Body of pancreas (tissue), 4 donors: ENCODE measurements around the gene CORO7. TPM values are rescaled to one million over a fixed set of nuclear protein-coding genes. Genes with fewer than 3 reads are reported as not detected.
A peak's percentile ranks its signal among the peaks of the same experiment; 100 is the strongest.

Experiments
- ATAC-seq: fragments of 150-250 bp; one replicate; pipeline ENCODE4 v1.9.1; 2016
- DNase-seq, 4 donors: peaks; one replicate each; pipeline ENCODE4 v3.0.0-alpha.2; 2019
- H3K27ac ChIP-seq, 4 donors: fragments of 200-600 bp; sonication (generic); 1 replicate in 3 of 4; 2 replicates in 1 of 4; pipeline versions ENCODE4 v1.5.1 to v1.6.1; 2016 to 2019; ENCODE audit warnings: mild to moderate bottlenecking in 1 of 4, mixed read lengths in 1 of 4, moderate library complexity in 1 of 4
- H3K27me3 ChIP-seq, 2 donors: fragments of 200-600 bp; sonication (generic); one replicate each; pipeline ENCODE4 v1.6.0; 2016; ENCODE audit warnings: mild to moderate bottlenecking in 1 of 2
- H3K36me3 ChIP-seq, 2 donors: fragments of 200-600 bp; sonication (generic); replicated peaks in 1 of 2; 2 replicates each; pipeline ENCODE4 v1.5.1; 2016; ENCODE audit warnings: low read depth in 2 of 2; ENCODE audit not compliant: insufficient read depth in 1 of 2
- H3K4me1 ChIP-seq: fragments of 200-600 bp; sonication (generic); one replicate; pipeline ENCODE4 v1.6.0; 2016
- H3K4me3 ChIP-seq, 2 donors: fragments of 200-600 bp; sonication (generic); 1 replicate in 1 of 2; 2 replicates in 1 of 2; pipeline ENCODE4 v1.5.1; 2016 to 2019
- H3K9me3 ChIP-seq, 3 donors: fragments of 200-600 bp; sonication (generic); 1 replicate in 2 of 3; 2 replicates in 1 of 3; pipeline ENCODE4 v1.5.1; 2016
- POLR2A ChIP-seq, 3 donors: fragments of 450-650 bp; IDR thresholded peaks; one replicate each; pipeline ENCODE4 v1.6.1; 2016; ENCODE audit warnings: antibody characterized with exemption in 3 of 3, mild to moderate bottlenecking in 2 of 3
- WGBS, 2 donors: methylation state at CpG; one replicate each; pipeline ENCODE4 v1.1.5; 2017; 5-methylcytosine and 5-hydroxymethylcytosine counted together
- intact Hi-C: fragments of 100-400 bp; cut with DNase I; formaldehyde crosslinking; loops from one replicate; pipeline ENCODE4 v1.15.1; 2023
- total RNA-seq, 2 donors: library from RNA; depleted of rRNA; stranded (reverse); fragments of >200 nt; gene quantifications; one replicate each; pipeline ENCODE4 v1.1.0, GENCODE V29; 2016
- TF ChIP-seq, protein P1 (sequence below), 7 experiments: fragments of 450-650 bp in 4 of 7; fragments of 200-600 bp in 3 of 7; sonication (generic) in 3 of 7; IDR thresholded peaks; one replicate each; pipeline ENCODE4 v1.5.1; 2016 to 2019; ENCODE audit warnings: antibody characterized with exemption in 7 of 7

CORO7 gene
- total RNA-seq, 2 donors from 2014 or later = 13.2 to 48.8 TPM

DNA sequence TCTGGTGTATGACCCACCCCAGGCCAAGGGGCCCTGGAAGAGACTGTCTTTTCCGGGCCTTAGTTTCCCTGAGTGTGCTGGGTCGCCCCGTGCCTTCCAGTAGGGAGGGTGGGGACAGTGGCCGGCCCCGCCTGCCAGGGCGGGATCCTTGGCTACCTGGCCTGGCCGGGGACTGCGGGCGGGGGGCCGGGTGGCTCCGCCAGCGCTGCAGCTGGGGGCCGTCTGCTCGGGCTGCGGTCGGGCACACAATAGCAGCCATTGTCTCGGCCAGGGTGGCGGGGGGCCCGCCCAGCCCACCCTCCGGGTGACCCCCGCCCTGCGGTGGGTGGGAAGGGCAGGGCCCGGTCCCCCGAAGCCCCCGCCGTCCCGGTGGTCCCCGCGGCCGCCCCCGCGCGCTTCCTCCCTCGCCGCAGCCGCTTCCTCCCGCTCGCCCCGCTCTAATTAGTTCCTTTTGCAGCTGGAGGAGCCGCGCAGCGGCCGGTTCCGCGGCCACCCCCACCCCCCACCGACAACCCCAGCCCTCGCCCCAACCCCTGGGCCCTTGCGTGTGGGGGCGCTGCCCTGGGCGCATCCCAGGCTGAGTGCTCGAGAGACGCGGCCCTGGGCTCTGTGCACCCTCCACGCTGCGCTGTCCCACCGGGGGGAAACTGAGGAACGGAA, 88.9 kb downstream of the CORO7 start:
- 2 to 4% methylated on average over 17 to 34 of the region's 57 CpGs for WGBS, 2 donors
- Histone ChIP-seq H3K27ac (peak overlapping the region; percentile 70 to 88 (median 76)), H3K4me3 (peak overlapping the region in 1 of 2 donors; percentile 13), H3K27me3 (no peaks in the 10 kb centered on the region), H3K36me3 (no peaks in the 10 kb centered on the region), H3K9me3 (no peaks in the 10 kb centered on the region), H3K4me1 (peaks cover 53% of the 10 kb centered on the region)
- DNase-seq (peak in 1 of 4 donors; percentile 35), ATAC-seq (no peak)
- no peak for TF ChIP-seq POLR2A (IDR thresholded peaks at IDR 0.05)
- TF ChIP-seq, protein P1, sequence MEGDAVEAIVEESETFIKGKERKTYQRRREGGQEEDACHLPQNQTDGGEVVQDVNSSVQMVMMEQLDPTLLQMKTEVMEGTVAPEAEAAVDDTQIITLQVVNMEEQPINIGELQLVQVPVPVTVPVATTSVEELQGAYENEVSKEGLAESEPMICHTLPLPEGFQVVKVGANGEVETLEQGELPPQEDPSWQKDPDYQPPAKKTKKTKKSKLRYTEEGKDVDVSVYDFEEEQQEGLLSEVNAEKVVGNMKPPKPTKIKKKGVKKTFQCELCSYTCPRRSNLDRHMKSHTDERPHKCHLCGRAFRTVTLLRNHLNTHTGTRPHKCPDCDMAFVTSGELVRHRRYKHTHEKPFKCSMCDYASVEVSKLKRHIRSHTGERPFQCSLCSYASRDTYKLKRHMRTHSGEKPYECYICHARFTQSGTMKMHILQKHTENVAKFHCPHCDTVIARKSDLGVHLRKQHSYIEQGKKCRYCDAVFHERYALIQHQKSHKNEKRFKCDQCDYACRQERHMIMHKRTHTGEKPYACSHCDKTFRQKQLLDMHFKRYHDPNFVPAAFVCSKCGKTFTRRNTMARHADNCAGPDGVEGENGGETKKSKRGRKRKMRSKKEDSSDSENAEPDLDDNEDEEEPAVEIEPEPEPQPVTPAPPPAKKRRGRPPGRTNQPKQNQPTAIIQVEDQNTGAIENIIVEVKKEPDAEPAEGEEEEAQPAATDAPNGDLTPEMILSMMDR (IDR thresholded peaks at IDR 0.05) = no peak
- intact Hi-C loops = no loop called here

DNA sequence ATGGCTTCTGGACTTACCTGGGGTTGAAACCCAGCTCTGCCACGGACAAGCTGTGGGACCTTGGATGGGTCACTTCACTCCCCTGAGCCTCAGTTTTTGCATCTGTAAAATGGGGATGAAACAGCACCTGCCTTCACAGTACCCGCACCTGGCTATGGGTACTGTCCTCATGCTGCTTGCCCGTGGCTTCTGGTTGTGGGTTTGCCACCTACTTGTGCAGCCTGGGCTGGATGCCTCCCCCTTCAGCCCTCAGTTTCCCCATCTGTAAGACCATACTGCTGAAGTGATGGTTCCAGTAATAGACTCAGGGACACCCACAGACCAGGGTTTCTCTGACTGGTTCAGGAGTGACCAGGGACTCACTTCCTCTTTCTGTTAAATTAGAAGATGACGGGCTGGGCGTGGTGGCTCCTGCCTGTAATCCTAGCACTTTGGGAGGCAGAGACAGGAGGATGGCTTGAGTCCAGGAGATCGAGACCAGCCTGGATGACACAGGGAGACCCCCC, 91.1 kb downstream of the CORO7 start:
- ATAC-seq (no peak), DNase-seq (no peak)
- Histone ChIP-seq H3K9me3 (no peaks in the 10 kb centered on the region), H3K27me3 (no peaks in the 10 kb centered on the region), H3K27ac (peak overlapping the region; percentile 74 to 91 (median 87)), H3K4me1 (peaks cover 73% of the 10 kb centered on the region), H3K4me3 (no peak overlapping the region), H3K36me3 (no peaks in the 10 kb centered on the region)
- WGBS, 2 donors = 77 to 94% methylated on average over 4 to 6 of the region's 6 CpGs
- intact Hi-C loops = no loop called here
- TF ChIP-seq, protein P1 (IDR thresholded peaks at IDR 0.05) = no peak
- TF ChIP-seq POLR2A (IDR thresholded peaks at IDR 0.05) = no peak

DNA sequence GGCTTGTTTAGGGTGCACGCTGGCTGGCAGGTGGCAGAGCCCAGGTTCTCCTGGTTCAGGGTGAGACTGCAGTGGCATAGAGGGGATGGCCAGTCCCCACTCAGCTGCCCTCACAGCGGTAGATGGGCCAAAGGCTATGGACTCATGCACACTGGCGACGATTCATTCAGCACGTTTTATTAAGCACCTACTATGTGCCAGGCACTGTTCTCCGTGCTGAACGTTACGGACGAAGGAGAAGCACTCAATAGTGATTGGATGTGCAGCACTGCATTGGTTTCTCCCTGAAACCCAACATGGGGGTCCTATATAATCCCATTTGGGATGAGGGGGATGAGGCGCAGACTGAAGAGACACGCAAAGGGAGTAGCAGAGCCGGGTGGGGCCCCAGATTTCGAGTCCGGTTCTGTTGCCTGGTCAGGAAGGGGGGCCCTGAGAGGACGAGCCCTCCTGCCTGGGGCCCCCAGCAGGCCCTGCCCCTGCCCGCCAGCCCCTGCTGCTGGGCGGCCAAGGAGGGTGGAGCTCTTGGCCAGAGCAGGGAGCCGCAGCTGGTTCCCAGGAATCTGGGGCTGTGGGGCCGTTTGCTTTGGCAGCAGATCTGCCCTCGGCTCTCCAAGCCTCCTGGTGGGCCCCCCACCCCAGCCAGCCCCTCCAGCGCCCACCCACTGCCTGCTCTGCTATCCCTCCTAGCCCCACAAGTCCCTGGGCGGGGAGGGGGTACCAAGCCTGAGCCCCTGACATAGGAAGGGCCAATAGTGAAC, 91.7 kb downstream of the CORO7 start:
- TF ChIP-seq, protein P1 (IDR thresholded peaks at IDR 0.05) = no peak
- TF ChIP-seq POLR2A (IDR thresholded peaks at IDR 0.05) = no peak
- DNase-seq = no peak
- Histone ChIP-seq H3K4me1 (peaks cover 79% of the 10 kb centered on the region), H3K36me3 (no peaks in the 10 kb centered on the region), H3K9me3 (no peaks in the 10 kb centered on the region), H3K27ac (peak overlapping the region; percentile 74 to 91 (median 87)), H3K27me3 (no peaks in the 10 kb centered on the region), H3K4me3 (no peak overlapping the region)
- WGBS, 2 donors = 69 to 74% methylated on average over 16 to 22 of the region's 22 CpGs
- ATAC-seq = no peak
- intact Hi-C loops = no loop called here

DNA sequence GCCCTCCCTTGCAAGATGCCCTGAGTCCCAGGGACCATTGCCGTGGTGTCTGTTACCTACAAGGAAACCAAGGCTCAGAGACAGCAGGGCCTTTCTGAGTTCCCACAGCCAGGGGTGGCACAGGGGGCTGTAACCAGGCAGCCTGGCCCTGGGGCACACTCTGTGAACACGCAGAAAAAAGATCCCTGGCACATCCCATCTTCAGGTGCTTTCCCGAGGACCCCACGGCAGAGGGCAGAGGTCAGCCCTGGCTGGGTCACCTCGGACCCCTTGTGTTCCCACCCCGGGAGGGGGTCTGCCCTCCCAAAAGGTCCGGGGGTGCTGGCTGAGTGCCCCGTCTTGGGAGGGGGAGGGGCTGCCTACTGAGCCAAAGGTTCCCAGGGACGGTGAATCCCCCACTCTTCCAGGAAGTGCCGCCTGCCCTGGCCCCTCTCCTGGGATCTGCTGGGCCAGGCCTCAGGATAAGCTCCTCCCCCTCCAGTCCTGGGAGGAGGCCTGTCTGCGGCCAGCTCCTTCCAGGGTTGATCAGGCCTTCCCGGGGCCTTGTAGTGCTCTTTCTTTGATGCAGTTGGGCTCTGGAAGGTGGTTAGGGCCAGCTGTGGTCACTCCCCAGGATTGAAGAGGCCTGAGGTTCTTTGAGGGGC, 92.4 kb downstream of the CORO7 start:
- TF ChIP-seq, protein P1 (IDR thresholded peaks at IDR 0.05) = no peak
- TF ChIP-seq POLR2A (IDR thresholded peaks at IDR 0.05) = no peak
- Histone ChIP-seq H3K27ac (peak overlapping the region; percentile 74 to 91 (median 87)), H3K4me1 (peaks cover 81% of the 10 kb centered on the region), H3K27me3 (no peaks in the 10 kb centered on the region), H3K4me3 (no peak overlapping the region), H3K36me3 (no peaks in the 10 kb centered on the region), H3K9me3 (no peaks in the 10 kb centered on the region)
- DNase-seq = peak in 3 of 4 donors; percentile 64 to 83 (median 76)
- intact Hi-C loops = no loop called here
- ATAC-seq = peak; percentile 51
- 12 to 20% methylated on average over 2 to 12 of the region's 12 CpGs for WGBS, 2 donors
